Uterus (tissue), 2 donors: ENCODE results near the gene PTPN1.

Source experiments
- CTCF ChIP-seq, 4 experiments: fragments of 200-600 bp in 2 of 4; fragments of 450-650 bp in 2 of 4; sonication (generic) in 2 of 4; IDR thresholded peaks; one replicate each; pipeline ENCODE4 v1.5.1; 2016 to 2019; ENCODE audit warnings: antibody characterized with exemption in 4 of 4, mild to moderate bottlenecking in 2 of 4, moderate library complexity in 1 of 4
- POLR2A ChIP-seq, 2 donors: fragments of 450-650 bp; IDR thresholded peaks; one replicate each; pipeline ENCODE4 v1.6.1; 2016; ENCODE audit warnings: antibody characterized with exemption in 2 of 2, mild to moderate bottlenecking in 1 of 2, moderate library complexity in 1 of 2

- TF ChIP-seq CTCF (IDR thresholded peaks at IDR 0.05) (no peak), POLR2A (IDR thresholded peaks at IDR 0.05) (no peak)
Observed at GRCh38 chr20:50591233-50591852, 81.2 kb downstream of the PTPN1 start.
